HG03469 (cell line): ENCODE measurements around the gene FOXP1.

Source experiments
- ATAC-seq: cut with Tn5 transposase; IDR thresholded peaks from one replicate; pipeline ENCODE4 v1.9.1; 2021; ENCODE audit warnings: mild to moderate bottlenecking, moderate library complexity, moderate number of reproducible peaks; ENCODE audit not compliant: unreplicated experiment

The FOXP1 gene

DNA sequence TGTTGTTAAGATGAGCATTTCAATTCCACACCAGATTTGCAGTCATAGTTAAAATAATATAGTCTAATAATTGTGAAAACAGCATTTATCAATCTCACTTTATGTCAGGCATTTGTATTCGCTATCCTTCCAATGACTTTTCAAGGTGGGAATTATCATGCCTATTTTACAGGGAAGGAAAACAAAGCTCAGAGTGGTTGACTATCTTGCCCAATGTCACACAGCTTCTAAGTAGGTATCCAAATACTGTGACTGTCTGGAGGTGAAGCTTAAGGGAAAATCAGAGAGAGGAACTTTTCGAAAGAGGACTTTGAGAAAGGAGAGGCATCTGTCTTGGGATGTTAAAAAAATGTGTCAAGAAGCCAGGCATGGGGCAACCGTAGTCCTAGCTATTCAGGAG is 443.1 kb downstream of the FOXP1 start:
- no peak for ATAC-seq

- ATAC-seq = no peak
These were observed 444.0 kb downstream of the FOXP1 start for GRCh38 chr3:71139496-71139895.

- no peak for ATAC-seq
These were observed 445.1 kb downstream of the FOXP1 start for GRCh38 chr3:71138410-71138809.

DNA sequence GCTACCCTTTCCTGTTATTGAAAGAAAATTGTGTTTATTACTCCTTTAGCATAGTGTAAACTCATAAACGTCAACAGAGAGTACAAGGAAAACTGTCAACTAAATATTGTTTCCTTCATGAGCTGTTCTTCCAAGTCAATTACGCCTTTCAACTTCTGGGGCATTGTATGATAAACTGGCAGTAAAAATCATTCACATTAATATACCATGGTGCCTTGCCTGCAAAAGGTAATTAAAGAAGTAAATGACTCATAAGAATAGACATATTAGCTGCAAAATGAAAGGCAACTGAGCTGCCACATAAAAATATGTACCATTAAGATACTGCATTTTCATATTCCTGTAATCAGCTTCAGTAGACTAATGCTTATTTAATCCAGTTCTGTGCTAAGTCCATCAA is 447.3 kb downstream of the FOXP1 start:
- ATAC-seq = no peak

GRCh38 chr3:71135373-71136088 is 448.0 kb downstream of the FOXP1 start:
- ATAC-seq = no peak

- ATAC-seq = no peak
These were observed 449.0 kb downstream of the FOXP1 start for GRCh38 chr3:71134521-71134920.

- no peak for ATAC-seq
These were observed 449.7 kb downstream of the FOXP1 start for GRCh38 chr3:71133865-71134264.

DNA sequence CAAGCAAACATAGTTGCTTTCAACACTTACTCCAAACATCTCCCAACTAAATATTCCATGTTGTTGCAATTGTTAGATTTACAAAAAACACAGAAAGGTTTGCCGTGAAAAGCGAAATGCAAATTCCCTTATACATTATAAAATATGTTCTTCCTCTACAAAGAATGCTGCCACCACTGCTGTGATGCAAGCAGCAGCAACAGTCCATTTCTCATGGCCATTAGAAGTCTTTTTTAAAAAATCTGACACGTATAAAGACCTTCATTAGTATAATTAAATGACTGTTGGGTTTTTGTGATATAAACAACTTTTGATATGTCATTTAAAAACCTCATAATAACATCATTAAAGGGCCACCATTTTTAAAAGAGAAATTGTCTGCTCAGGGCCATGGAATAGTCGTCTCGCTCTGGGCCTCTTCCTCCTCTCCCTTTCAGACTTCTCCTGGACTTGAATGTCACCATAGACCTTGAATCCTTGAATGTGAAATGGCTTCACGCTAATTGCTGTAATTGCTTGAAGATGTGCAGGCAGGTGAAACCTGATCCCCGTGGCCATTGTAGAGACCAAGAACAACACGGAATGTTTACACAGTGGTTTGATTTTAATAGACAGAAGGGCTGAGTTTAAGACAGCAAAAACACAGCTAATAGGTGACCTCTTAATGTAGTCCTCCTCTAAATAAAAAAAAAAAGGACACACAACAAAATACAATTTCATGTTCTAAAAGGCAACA is 450.4 kb downstream of the FOXP1 start:
- no peak for ATAC-seq

- ATAC-seq = no peak
These were observed 451.9 kb downstream of the FOXP1 start for GRCh38 chr3:71131375-71132314.

DNA sequence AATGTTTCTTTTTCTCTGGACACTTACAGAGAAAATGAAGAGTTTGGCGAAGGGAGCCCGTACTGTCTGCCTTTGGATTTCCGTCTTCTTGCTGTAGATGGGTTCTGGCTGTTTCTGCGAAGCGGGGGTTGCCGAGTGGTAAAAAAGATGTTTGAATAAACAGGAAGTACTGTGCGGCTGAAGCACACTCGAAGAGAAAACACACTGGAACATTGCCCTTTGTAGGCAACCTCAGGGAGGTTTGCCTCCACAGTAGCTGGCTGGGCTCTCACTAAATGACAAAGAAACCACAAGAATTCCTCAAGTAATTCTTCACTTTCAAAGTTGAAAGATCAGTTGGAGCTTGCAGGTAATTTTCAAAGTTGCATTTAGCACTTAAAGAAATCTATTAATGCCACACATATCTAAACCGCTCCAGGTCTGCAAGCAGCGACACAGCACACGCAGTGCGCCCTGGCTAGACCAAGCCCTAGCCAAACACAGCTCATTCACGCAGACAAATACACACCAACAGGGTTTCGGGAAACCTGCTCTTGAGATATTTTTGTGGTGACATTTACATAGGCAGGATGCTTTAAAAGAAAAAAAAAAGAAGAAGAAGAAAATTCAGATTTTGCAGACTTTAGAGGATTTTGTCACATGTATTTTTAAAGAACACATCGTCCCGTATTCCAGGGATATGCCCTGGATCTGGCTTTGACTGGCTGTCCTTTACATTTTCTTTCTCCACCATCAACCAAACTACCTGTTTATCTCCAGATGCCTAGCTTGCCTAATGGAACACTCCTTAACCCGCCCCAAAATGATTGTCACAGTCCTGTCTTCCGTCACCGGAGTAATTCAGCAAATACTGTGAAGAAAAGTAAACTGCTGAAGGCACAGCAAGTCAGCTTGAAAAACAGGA is 452.8 kb downstream of the FOXP1 start:
- no peak for ATAC-seq

GRCh38 chr3:71129611-71130431 is 453.7 kb downstream of the FOXP1 start:
- ATAC-seq = no peak

- no peak for ATAC-seq
These were observed 454.6 kb downstream of the FOXP1 start for GRCh38 chr3:71128961-71129360.

DNA sequence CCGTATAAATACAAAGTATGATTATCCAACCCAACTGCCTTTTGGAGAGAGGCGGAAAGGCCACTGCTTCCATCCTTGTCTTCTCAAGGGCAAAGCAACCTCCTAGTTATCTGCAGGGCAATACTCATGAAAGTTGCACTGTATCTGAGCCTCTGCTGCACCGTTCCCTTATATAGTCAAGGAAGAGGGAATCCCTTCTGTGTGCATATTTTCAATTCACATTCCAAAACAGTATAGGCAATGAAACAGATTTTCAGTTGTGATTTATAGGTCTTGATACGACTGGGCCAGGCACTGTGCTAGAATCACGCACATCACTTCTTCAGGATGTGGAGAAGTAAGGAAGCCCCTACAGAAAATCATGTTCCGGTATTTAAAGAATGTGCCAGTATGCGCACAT is 455.7 kb downstream of the FOXP1 start:
- no peak for ATAC-seq

- ATAC-seq = no peak
These were observed 456.3 kb downstream of the FOXP1 start for GRCh38 chr3:71127052-71127831.

DNA sequence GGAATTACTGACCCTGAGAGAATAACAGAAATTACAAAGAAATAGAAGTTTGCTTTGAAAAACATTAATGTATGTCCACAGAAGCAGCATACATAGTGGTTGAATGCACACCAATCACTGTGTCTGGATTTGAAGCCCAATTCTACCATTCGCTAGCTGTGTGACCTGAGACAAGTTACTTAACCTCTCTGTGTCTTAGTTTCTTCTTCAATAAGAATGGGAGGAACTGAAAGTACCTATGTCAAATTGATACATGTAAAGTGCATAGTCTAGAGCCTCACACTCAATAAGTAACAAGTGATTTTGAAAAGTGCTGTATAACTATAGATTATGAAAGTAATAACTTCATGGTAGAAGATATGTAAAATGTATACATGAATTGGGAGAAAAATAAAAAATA is 457.8 kb downstream of the FOXP1 start:
- no peak for ATAC-seq

DNA sequence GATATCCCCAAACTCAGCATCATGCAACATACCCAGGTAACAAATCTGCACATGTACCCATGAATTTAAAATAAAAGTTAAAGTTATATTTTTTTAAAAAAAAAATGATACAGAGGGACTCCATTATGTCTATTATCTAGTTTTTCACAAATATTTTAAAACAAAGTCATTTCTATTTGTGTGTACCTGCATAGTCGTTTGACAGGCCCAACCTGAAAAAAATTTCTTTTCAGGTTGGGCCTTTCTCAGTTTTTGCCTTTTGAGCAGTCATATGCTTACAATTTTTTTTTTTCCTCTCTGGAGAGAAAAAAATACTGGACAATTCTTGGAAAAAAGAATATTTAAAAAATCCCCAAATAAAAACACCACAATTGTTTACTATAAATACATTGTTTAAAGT is 459.5 kb downstream of the FOXP1 start:
- no peak for ATAC-seq

DNA sequence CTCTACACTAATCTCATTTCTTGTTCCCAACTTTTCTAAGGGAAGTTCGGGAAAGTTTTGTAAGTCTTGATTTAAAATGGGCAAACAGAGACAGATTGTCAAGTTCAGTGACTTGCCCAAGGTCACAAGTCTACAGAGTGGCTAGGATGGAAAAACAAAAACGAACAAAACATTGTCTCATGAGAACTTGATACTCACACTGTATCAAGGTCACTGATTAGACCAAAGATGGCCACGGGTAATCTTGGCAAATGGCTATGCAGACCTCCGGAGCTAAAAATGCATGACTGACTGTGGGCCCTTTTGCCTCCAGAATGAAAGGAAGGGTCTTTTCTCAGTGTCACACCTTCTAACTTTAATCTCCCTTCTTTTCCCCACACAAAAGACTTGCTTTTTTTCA is 460.9 kb downstream of the FOXP1 start:
- no peak for ATAC-seq

GRCh38 chr3:71121429-71122167 is 461.9 kb downstream of the FOXP1 start:
- ATAC-seq = no peak
